K562 (cell line): ENCODE data around the gene ULBP2. TPM values are rescaled to one million over a fixed set of nuclear protein-coding genes. Genes with fewer than 3 reads are reported as not detected.

ENCODE experiments used
- ATF2 ChIP-seq: sonication (generic); formaldehyde crosslinking; IDR thresholded peaks from 2 replicates; pipeline ENCODE4 v1.8.1; 2022; ENCODE audit warnings: missing genetic modification reagents
- E2F6 ChIP-seq, 2 experiments: IDR thresholded peaks; 2 replicates each; pipeline ENCODE4 v1.6.1; 2011; ENCODE audit warnings: borderline replicate concordance in 1 of 2, control low read depth in 1 of 2, low read depth in 1 of 2, low read length in 1 of 2, mild to moderate bottlenecking in 1 of 2, mixed read lengths in 1 of 2, moderate library complexity in 1 of 2; ENCODE audit not compliant: insufficient read depth in 1 of 2, insufficient read length in 1 of 2, poor library complexity in 1 of 2, severe bottlenecking in 1 of 2; ENCODE audit errors: extremely low read depth in 1 of 2
- FOXK2 ChIP-seq, 2 experiments: fragments of 450-650 bp; IDR thresholded peaks in 1 of 2; conservative IDR thresholded peaks in 1 of 2; 2 replicates each; pipeline ENCODE4 v1.6.1; 2016; ENCODE audit warnings: low read depth in 2 of 2, mild to moderate bottlenecking in 1 of 2
- GABPB2 ChIP-seq: fragments of 250-450 bp; sonication (Bioruptor Pico); conservative IDR thresholded peaks from 2 replicates; pipeline ENCODE4 v1.5.1; 2021; ENCODE audit warnings: mild to moderate bottlenecking
- HMBOX1 ChIP-seq: sonication (generic); IDR thresholded peaks from 2 replicates; pipeline ENCODE4 v1.6.1; 2016
- MBD2 ChIP-seq: sonication (generic); IDR thresholded peaks from 2 replicates; pipeline ENCODE4 v1.6.1; 2016; ENCODE audit warnings: low read depth, borderline replicate concordance
- MGA ChIP-seq: fragments of 450-650 bp; IDR thresholded peaks from 2 replicates; pipeline ENCODE4 v1.6.1; 2016; ENCODE audit warnings: mild to moderate bottlenecking, moderate library complexity
- RHOXF2B ChIP-seq: fragments of 250-450 bp; sonication (Bioruptor Pico); conservative IDR thresholded peaks from 2 replicates; pipeline ENCODE4 v1.5.1; 2021
- SRSF9 ChIP-seq: fragments of 200-400 bp; formaldehyde crosslinking; IDR thresholded peaks from 2 replicates; pipeline ENCODE4 v1.6.1; 2017; ENCODE audit warnings: low read depth, low read length, borderline replicate concordance
- TCF7L2 ChIP-seq: fragments of 150-350 bp; IDR thresholded peaks from 2 replicates; pipeline ENCODE4 v1.6.1; 2016; ENCODE audit warnings: low read depth, mild to moderate bottlenecking, low read length, moderate library complexity
- ZNF174 ChIP-seq: fragments of 250-450 bp; sonication (Bioruptor Pico); IDR thresholded peaks from 2 replicates; pipeline ENCODE4 v1.4.0; 2020; ENCODE audit warnings: mild to moderate bottlenecking
- polyA plus RNA-seq, 8 experiments: library from polyadenylated mRNA; depleted of rRNA in 4 of 8; stranded (reverse) in 5 of 8; unstranded in 3 of 8; fragments of >200 nt; fragmentation: Nextera tagmentation in 2 of 8; fragmentation: Illumina TruSeq in 1 of 8; extraction: Ambion mirVana in 2 of 8; extraction: Trizol in 1 of 8; gene quantifications; 2 replicates each; pipeline versions ENCODE4 v1.2.1 to v1.2.3, GENCODE V29; 2011 to 2014; ENCODE audit warnings: inconsistent platforms in 1 of 8, missing spikeins in 1 of 8
- total RNA-seq, 7 experiments: library from RNA; depleted of rRNA in 6 of 7; stranded (reverse); fragments of >200 nt in 6 of 7; fragmentation: Illumina TruSeq in 2 of 7; extraction: Trizol in 2 of 7; gene quantifications; 2 replicates each; pipeline versions ENCODE4 v1.2.1 to v1.2.3, GENCODE V29; 2011 to 2021; ENCODE audit warnings: low replicate concordance in 1 of 7

ULBP2 gene
- total and polyA plus RNA-seq, 9 of the 15 experiments (the other 6 are each of a cell fraction or from before 2014, with no cell fraction given): 0.50 to 5.3 (median 1.2) TPM

- TF ChIP-seq SRSF9 (no peak), ATF2 (CRISPR knock-in tag) (peak; percentile 64; the same call in 1 of the 2 replicates), FOXK2 (conservative IDR thresholded peaks at IDR 0.05 in 1 of 2, IDR thresholded peaks at IDR 0.05 in 1 of 2; ENCODE audit: low read depth in 2 of 2) (peak; percentile 75 to 89), E2F6 (IDR thresholded peaks at IDR 0.05; ENCODE audit: borderline replicate concordance in 1 of 2, extremely low read depth in 1 of 2, insufficient read depth in 1 of 2, insufficient read length in 1 of 2, low read depth in 1 of 2, low read length in 1 of 2, poor library complexity in 1 of 2, severe bottlenecking in 1 of 2) (peak; percentile 87 to 94), GABPB2 (CRISPR knock-in tag) (no peak), MGA (peak; percentile 98), ZNF174 (no peak), MBD2 (0 out of 2 replicates have a peak, but pooled peaks have one; percentile 17), TCF7L2 (no peak), HMBOX1 (no peak), RHOXF2B (no peak)
Observed at GRCh38 chr6:149963462-149964307, 21.9 kb downstream of the ULBP2 start, which contains the start of gene ULBP1 (continued).
